ENCODE measurements around the gene ANKRD50. TPM values are rescaled to one million over a fixed set of nuclear protein-coding genes. Genes with fewer than 3 reads are reported as not detected.

The ANKRD50 gene
- total RNA-seq, 1 donor from 2014 or later = 39.1 TPM

DNA sequence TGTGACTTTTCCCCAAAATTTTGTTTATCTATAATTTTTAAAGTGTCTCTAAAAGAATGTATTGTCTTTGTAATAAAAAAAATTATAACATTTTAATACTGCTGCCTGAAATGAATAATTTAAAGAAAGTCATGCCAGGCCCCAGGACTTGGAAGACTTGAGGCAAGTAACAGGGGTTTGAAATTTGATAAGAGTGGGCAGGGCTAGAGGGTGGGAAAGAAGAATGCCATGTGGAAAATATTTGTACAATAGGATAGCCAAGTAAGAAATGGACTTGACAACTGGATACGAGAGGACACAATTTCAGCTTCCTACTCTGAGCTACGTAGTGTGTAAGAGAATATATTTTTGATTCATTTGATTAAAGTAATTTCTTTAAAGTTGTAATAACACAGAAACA lies 36.9 kb upstream of the ANKRD50 start:
- Mint-ChIP-seq H3K36me3 (ENCODE audit: low read depth, unreplicated experiment) (no peaks in the 10 kb centered on the region), H3K4me1 (ENCODE audit: unreplicated experiment) (no peaks in the 10 kb centered on the region), H3K4me3 (ENCODE audit: unreplicated experiment) (no peak overlapping the region), H3K27me3 (ENCODE audit: unreplicated experiment) (no peaks in the 10 kb centered on the region), H3K9me3 (ENCODE audit: unreplicated experiment) (no peaks in the 10 kb centered on the region), H3K27ac (ENCODE audit: unreplicated experiment) (no peak overlapping the region)
- TF ChIP-seq, protein P1, sequence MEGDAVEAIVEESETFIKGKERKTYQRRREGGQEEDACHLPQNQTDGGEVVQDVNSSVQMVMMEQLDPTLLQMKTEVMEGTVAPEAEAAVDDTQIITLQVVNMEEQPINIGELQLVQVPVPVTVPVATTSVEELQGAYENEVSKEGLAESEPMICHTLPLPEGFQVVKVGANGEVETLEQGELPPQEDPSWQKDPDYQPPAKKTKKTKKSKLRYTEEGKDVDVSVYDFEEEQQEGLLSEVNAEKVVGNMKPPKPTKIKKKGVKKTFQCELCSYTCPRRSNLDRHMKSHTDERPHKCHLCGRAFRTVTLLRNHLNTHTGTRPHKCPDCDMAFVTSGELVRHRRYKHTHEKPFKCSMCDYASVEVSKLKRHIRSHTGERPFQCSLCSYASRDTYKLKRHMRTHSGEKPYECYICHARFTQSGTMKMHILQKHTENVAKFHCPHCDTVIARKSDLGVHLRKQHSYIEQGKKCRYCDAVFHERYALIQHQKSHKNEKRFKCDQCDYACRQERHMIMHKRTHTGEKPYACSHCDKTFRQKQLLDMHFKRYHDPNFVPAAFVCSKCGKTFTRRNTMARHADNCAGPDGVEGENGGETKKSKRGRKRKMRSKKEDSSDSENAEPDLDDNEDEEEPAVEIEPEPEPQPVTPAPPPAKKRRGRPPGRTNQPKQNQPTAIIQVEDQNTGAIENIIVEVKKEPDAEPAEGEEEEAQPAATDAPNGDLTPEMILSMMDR (IDR thresholded peaks at IDR 0.05; ENCODE audit: unreplicated experiment) = no peak
- DNase-seq (ENCODE audit: low spot score) = no peak

DNA sequence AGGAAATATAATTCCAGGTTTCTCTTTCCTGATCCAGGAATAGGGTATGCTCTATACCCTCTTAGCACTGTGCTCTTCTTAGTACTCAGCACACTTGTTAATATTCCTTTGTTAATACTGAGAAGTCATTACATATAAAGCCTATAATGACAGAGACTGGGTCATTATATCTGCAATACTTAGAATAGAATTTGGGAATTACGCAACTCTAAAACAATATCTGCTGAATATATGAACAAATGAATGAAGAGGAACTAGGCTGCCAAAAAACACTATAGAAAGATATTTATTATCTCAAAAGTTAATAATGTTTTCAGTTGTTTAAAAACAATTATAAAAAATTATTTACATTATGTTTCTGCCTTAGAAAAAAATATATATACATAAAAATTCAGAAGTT lies 36.4 kb upstream of the ANKRD50 start:
- Mint-ChIP-seq H3K27ac (ENCODE audit: unreplicated experiment) (no peak overlapping the region), H3K4me1 (ENCODE audit: unreplicated experiment) (no peaks in the 10 kb centered on the region), H3K9me3 (ENCODE audit: unreplicated experiment) (no peaks in the 10 kb centered on the region), H3K27me3 (ENCODE audit: unreplicated experiment) (no peaks in the 10 kb centered on the region), H3K36me3 (ENCODE audit: low read depth, unreplicated experiment) (no peaks in the 10 kb centered on the region), H3K4me3 (ENCODE audit: unreplicated experiment) (no peak overlapping the region)
- no peak for DNase-seq (ENCODE audit: low spot score)
- TF ChIP-seq, protein P1 (IDR thresholded peaks at IDR 0.05; ENCODE audit: unreplicated experiment) = no peak

DNA sequence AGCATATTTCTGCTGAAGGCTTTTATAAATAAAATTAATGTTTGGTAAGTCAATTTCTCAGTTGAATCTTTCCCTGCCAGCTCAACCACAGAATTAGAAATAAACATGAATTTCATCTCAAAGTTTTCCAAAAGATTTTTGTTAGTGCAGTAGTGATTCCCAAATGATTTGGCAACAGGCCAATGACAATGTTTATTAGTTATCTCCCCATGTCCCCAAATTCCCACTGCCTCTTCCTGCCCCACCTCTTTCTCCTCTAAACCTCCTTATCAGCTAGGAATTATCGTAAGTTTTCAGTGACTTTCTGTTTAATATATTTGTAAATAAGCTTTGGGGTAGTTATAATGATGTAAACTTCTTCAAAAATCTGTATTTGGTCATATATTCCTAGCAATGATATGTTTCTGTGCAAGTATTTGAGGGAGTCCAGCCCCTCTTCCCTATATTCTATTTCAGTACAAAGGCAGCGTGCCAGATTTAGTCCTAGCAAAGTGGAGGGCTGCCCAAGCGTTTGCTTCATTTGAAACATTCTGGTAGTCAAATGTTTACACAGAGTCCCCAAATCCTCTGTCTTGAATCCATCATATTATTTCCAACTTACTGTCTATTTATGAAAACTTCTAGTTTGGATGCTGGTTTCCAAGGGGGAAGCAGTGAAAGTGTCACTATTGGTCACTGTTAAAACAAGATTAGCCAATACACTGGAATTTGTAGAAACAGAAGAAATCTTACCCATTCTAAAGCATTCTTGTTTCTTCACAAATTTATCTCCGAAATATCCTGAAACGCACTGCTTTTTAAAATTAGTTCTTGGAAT lies 33.7 kb upstream of the ANKRD50 start:
- H3K9me3 Mint-ChIP-seq (ENCODE audit: unreplicated experiment) = no peaks in the 10 kb centered on the region
- DNase-seq (ENCODE audit: low spot score) = no peak
- H3K4me3 Mint-ChIP-seq (ENCODE audit: unreplicated experiment) = no peak overlapping the region
- H3K4me1 Mint-ChIP-seq (ENCODE audit: unreplicated experiment) = no peaks in the 10 kb centered on the region
- H3K36me3 Mint-ChIP-seq (ENCODE audit: low read depth, unreplicated experiment) = no peaks in the 10 kb centered on the region
- no peaks in the 10 kb centered on the region for H3K27me3 Mint-ChIP-seq (ENCODE audit: unreplicated experiment)
- TF ChIP-seq, protein P1 (IDR thresholded peaks at IDR 0.05; ENCODE audit: unreplicated experiment) = no peak
- H3K27ac Mint-ChIP-seq (ENCODE audit: unreplicated experiment) = no peak overlapping the region

DNA sequence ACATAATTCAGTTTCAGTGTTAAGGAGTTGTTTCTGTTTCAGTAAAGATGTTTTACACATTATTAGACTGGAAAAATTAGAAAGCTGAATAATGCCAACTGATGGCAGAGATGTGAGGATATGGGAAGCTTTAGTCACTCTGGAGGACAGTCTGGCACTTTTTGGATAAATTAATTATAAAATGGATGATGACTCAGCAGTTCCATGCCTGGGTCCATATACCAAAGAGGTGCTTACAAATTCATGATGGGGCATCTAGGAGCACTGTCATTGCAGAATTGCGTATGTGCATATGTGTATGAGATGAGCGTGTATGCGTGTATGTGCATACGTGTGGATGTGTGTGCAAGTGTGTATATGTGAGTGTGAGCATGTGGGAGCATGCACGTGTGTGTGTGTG lies 31.2 kb upstream of the ANKRD50 start:
- Mint-ChIP-seq H3K36me3 (ENCODE audit: low read depth, unreplicated experiment) (no peaks in the 10 kb centered on the region), H3K27me3 (ENCODE audit: unreplicated experiment) (no peaks in the 10 kb centered on the region), H3K4me3 (ENCODE audit: unreplicated experiment) (no peak overlapping the region), H3K27ac (ENCODE audit: unreplicated experiment) (no peak overlapping the region), H3K9me3 (ENCODE audit: unreplicated experiment) (no peaks in the 10 kb centered on the region), H3K4me1 (ENCODE audit: unreplicated experiment) (no peaks in the 10 kb centered on the region)
- DNase-seq (ENCODE audit: low spot score) = no peak
- TF ChIP-seq, protein P1 (IDR thresholded peaks at IDR 0.05; ENCODE audit: unreplicated experiment) = no peak

DNA sequence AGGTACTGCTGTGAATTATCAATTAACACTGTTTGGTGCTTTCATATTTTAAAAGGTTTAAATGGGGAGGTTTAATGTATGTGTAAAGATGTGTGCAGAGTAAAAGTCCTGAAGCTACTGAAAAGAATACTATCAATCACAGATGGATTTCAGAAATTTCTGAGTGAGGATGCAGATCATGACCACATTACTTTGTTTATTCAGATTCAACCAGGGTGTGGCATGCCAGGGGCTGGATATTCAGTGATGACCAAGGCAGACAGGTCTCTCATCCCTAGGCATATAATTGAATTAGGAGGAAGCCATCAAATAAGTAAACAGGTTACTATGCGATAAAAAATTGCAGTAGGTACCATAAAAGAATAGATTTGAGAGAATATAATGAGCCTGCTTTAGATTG lies 28.0 kb upstream of the ANKRD50 start:
- H3K4me3 Mint-ChIP-seq (ENCODE audit: unreplicated experiment) = no peak overlapping the region
- H3K27ac Mint-ChIP-seq (ENCODE audit: unreplicated experiment) = no peak overlapping the region
- no peaks in the 10 kb centered on the region for H3K9me3 Mint-ChIP-seq (ENCODE audit: unreplicated experiment)
- H3K36me3 Mint-ChIP-seq (ENCODE audit: low read depth, unreplicated experiment) = no peaks in the 10 kb centered on the region
- no peaks in the 10 kb centered on the region for H3K4me1 Mint-ChIP-seq (ENCODE audit: unreplicated experiment)
- no peaks in the 10 kb centered on the region for H3K27me3 Mint-ChIP-seq (ENCODE audit: unreplicated experiment)
- TF ChIP-seq, protein P1 (IDR thresholded peaks at IDR 0.05; ENCODE audit: unreplicated experiment) = no peak
- no peak for DNase-seq (ENCODE audit: low spot score)

All from endothelial cell (in vitro differentiated cells).